ENCODE measurements around the gene PRDM15. TPM values are rescaled to one million over a fixed set of nuclear protein-coding genes. Genes with fewer than 3 reads are reported as not detected.

The PRDM15 gene
- total RNA-seq, 2 experiments from 2014 or later: 19.7 to 30.2 TPM

GRCh38 chr21:41923186-41923585 is 44.0 kb upstream of the PRDM15 start:
- Histone ChIP-seq H3K9me2 (ENCODE audit: insufficient read depth, low read length) (no peaks in the 10 kb centered on the region), H2AFZ (ENCODE audit: low read length) (peak overlapping the region; percentile 73; the same call in 1 of the 2 replicates), H4K20me1 (ENCODE audit: insufficient read depth, low read length) (no peaks in the 10 kb centered on the region), H3K4me2 (ENCODE audit: low read length) (peak overlapping the region; percentile 93; the same call in 1 of the 2 replicates), H3K4me1 (ENCODE audit: insufficient read depth, low read length, poor library complexity, severe bottlenecking) (peaks cover 72% of the 10 kb centered on the region), H3K27ac (ENCODE audit: low read depth, low read length, poor library complexity, severe bottlenecking) (peak overlapping the region; percentile 34), H3K4me3 (ENCODE audit: low read depth, low read length, poor library complexity, severe bottlenecking) (peak overlapping the region; percentile 70), H3K9me3 (ENCODE audit: low read length) (no peaks in the 10 kb centered on the region), H3K36me3 (ENCODE audit: insufficient read depth, low read length) (no peaks in the 10 kb centered on the region), H3K79me2 (ENCODE audit: insufficient read depth, low read depth, low read length) (peaks cover 25% of the 10 kb centered on the region; the same call in 1 of the 2 replicates)
- ChIA-PET CTCF (ENCODE audit: unreplicated experiment) (no interaction called here), POLR2A (interaction anchor here (0.7 to 1.3 kb wide), 3 partner anchors 16 to 198 kb away, joined by 3 to 6 read pairs (median 3); no protein-coding TSS in a partner anchor)
- TF ChIP-seq CTCF (conservative IDR thresholded peaks at IDR 0.05; ENCODE audit: low read length) (no peak), EZH2phosphoT487 (IDR thresholded peaks at IDR 0.05; ENCODE audit: borderline replicate concordance, low read depth, low read length) (no peak)
- intact Hi-C loops (cut with micrococcal nuclease; ENCODE audit: unreplicated experiment): loop anchor here (10.0 kb wide), 1 partner anchor 558 kb away; the partner anchor contains the start of gene MX2
- no TSS peak for BruUV-seq (replicated peaks)
- no peak for DNase-seq (ENCODE audit: low spot score)

- Histone ChIP-seq H4K20me1 (ENCODE audit: insufficient read depth, low read length) (no peaks in the 10 kb centered on the region), H3K9me2 (ENCODE audit: insufficient read depth, low read length) (no peaks in the 10 kb centered on the region), H3K4me2 (ENCODE audit: low read length) (peak overlapping the region; percentile 74), H3K4me1 (ENCODE audit: insufficient read depth, low read length, poor library complexity, severe bottlenecking) (peaks cover 54% of the 10 kb centered on the region), H3K9me3 (ENCODE audit: low read length) (no peaks in the 10 kb centered on the region), H2AFZ (ENCODE audit: low read length) (peak overlapping the region; percentile 24; the same call in 1 of the 2 replicates), H3K27ac (ENCODE audit: low read depth, low read length, poor library complexity, severe bottlenecking) (peak overlapping the region; percentile 74), H3K79me2 (ENCODE audit: insufficient read depth, low read depth, low read length) (peaks cover 23% of the 10 kb centered on the region; the same call in 1 of the 2 replicates), H3K36me3 (ENCODE audit: insufficient read depth, low read length) (no peaks in the 10 kb centered on the region), H3K4me3 (ENCODE audit: low read depth, low read length, poor library complexity, severe bottlenecking) (no peak overlapping the region)
- DNase-seq (ENCODE audit: low spot score): peak; percentile 77
- ChIA-PET POLR2A (interaction anchor here (0.8 to 2.1 kb wide), 5 partner anchors 9 to 91 kb away, joined by 3 to 8 read pairs (median 4); no protein-coding TSS in a partner anchor), CTCF (ENCODE audit: unreplicated experiment) (no interaction called here)
- intact Hi-C loops (cut with micrococcal nuclease; ENCODE audit: unreplicated experiment): loop anchor here (2.0 to 10.0 kb wide), 2 partner anchors 142 to 556 kb away; partner anchors contain the start of gene MX2
- no TSS peak for BruUV-seq (replicated peaks)
- TF ChIP-seq CTCF (conservative IDR thresholded peaks at IDR 0.05; ENCODE audit: low read length) (no peak), EZH2phosphoT487 (IDR thresholded peaks at IDR 0.05; ENCODE audit: borderline replicate concordance, low read depth, low read length) (no peak)
These were observed 41.9 kb upstream of the PRDM15 start for GRCh38 chr21:41921021-41921420.

GRCh38 chr21:41920476-41920875 is 41.3 kb upstream of the PRDM15 start:
- CTCF ChIA-PET (ENCODE audit: unreplicated experiment): no interaction called here
- no TSS peak for BruUV-seq (replicated peaks)
- POLR2A ChIA-PET: interaction anchor here (0.6 to 2.1 kb wide), 4 partner anchors 9 to 91 kb away, joined by 3 to 8 read pairs (median 3); no protein-coding TSS in a partner anchor
- H3K4me2 ChIP-seq (ENCODE audit: low read length): peak overlapping the region; percentile 74; the same call in 1 of the 2 replicates
- peak overlapping the region; percentile 74 for H3K27ac ChIP-seq (ENCODE audit: low read depth, low read length, poor library complexity, severe bottlenecking)
- intact Hi-C loops (cut with micrococcal nuclease; ENCODE audit: unreplicated experiment): loop anchor here (2.0 to 10.0 kb wide), 2 partner anchors 142 to 556 kb away; partner anchors contain the start of gene MX2
- H3K9me3 ChIP-seq (ENCODE audit: low read length): no peaks in the 10 kb centered on the region
- H3K4me3 ChIP-seq (ENCODE audit: low read depth, low read length, poor library complexity, severe bottlenecking): no peak overlapping the region
- no peak for DNase-seq (ENCODE audit: low spot score)
- peaks cover 17% of the 10 kb centered on the region; the same call in 1 of the 2 replicates for H3K79me2 ChIP-seq (ENCODE audit: insufficient read depth, low read depth, low read length)
- H3K9me2 ChIP-seq (ENCODE audit: insufficient read depth, low read length): no peaks in the 10 kb centered on the region
- H3K36me3 ChIP-seq (ENCODE audit: insufficient read depth, low read length): no peaks in the 10 kb centered on the region
- no peak for TF ChIP-seq CTCF (conservative IDR thresholded peaks at IDR 0.05; ENCODE audit: low read length)
- no peak for TF ChIP-seq EZH2phosphoT487 (IDR thresholded peaks at IDR 0.05; ENCODE audit: borderline replicate concordance, low read depth, low read length)
- peaks cover 49% of the 10 kb centered on the region for H3K4me1 ChIP-seq (ENCODE audit: insufficient read depth, low read length, poor library complexity, severe bottlenecking)
- H2AFZ ChIP-seq (ENCODE audit: low read length): peak overlapping the region; percentile 24; the same call in 1 of the 2 replicates
- no peaks in the 10 kb centered on the region for H4K20me1 ChIP-seq (ENCODE audit: insufficient read depth, low read length)
